ENCODE data around the gene IHH. TPM values are rescaled to one million over a fixed set of nuclear protein-coding genes. Genes with fewer than 3 reads are reported as not detected.
A peak's percentile ranks its signal among the peaks of the same experiment; 100 is the strongest.

The IHH gene
- total and polyA plus RNA-seq, 2 donors (not counting 1 experiment from before 2014, with no cell fraction given) = 0.15 to 0.22 TPM

- TF ChIP-seq, protein P1, sequence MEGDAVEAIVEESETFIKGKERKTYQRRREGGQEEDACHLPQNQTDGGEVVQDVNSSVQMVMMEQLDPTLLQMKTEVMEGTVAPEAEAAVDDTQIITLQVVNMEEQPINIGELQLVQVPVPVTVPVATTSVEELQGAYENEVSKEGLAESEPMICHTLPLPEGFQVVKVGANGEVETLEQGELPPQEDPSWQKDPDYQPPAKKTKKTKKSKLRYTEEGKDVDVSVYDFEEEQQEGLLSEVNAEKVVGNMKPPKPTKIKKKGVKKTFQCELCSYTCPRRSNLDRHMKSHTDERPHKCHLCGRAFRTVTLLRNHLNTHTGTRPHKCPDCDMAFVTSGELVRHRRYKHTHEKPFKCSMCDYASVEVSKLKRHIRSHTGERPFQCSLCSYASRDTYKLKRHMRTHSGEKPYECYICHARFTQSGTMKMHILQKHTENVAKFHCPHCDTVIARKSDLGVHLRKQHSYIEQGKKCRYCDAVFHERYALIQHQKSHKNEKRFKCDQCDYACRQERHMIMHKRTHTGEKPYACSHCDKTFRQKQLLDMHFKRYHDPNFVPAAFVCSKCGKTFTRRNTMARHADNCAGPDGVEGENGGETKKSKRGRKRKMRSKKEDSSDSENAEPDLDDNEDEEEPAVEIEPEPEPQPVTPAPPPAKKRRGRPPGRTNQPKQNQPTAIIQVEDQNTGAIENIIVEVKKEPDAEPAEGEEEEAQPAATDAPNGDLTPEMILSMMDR (IDR thresholded peaks at IDR 0.05) = no peak
- TF ChIP-seq EZH2 (IDR thresholded peaks at IDR 0.05; ENCODE audit: borderline replicate concordance, insufficient read depth, low read depth, low read length, poor library complexity, severe bottlenecking) = no peak
- no peaks in the 10 kb centered on the region for H3K36me3 ChIP-seq (replicated peaks in 1 of 2; ENCODE audit: control extremely low read depth in 1 of 2, control insufficient read depth in 1 of 2, extremely low read depth in 1 of 2, insufficient read depth in 2 of 2, low read length in 1 of 2)
- no peak overlapping the region for H3K4me3 Mint-ChIP-seq
- no peaks in the 10 kb centered on the region for H4K20me1 ChIP-seq (ENCODE audit: control insufficient read depth, insufficient read depth, low read length, poor library complexity, severe bottlenecking)
- H3K27ac Mint-ChIP-seq = peak overlapping the region; percentile 37
- ATAC-seq (ENCODE audit: low read depth) = no peak
- CTCF ChIA-PET = interaction anchor here (0.8 to 1.7 kb wide), 2 partner anchors 10 to 36 kb away, joined by 3 read pairs; no protein-coding TSS in a partner anchor
- H2AFZ ChIP-seq (ENCODE audit: insufficient read depth, low read depth, low read length, poor library complexity, severe bottlenecking) = no peak overlapping the region
- intact Hi-C loops (cut with micrococcal nuclease) = no loop called here
- H3K4me2 ChIP-seq (replicated peaks; ENCODE audit: low read depth, low read length, poor library complexity, severe bottlenecking) = no peak overlapping the region
- H3K9ac ChIP-seq (ENCODE audit: low read length) = no peak overlapping the region
- 94% methylated on average over 8 of the region's 11 CpGs for WGBS (ENCODE audit: insufficient coverage)
- no peaks in the 10 kb centered on the region for H3K9me3 ChIP-seq (ENCODE audit: control extremely low read depth in 1 of 3, control insufficient read depth in 2 of 3, insufficient read depth in 1 of 3, low read length in 2 of 3)
- no peak overlapping the region for H3K4me3 ChIP-seq (ENCODE audit: control extremely low read depth in 1 of 5, extremely low read depth in 1 of 5, insufficient read depth in 1 of 5, low read depth in 2 of 5, low read length in 4 of 5)
- DNase-seq = no peak
- H3K4me1 ChIP-seq (ENCODE audit: control insufficient read depth in 2 of 2, insufficient read depth in 2 of 2, low read length in 2 of 2) = no peaks in the 10 kb centered on the region
- POLR2A ChIA-PET = no interaction called here
- peaks cover 0 to 11% (median 1%) of the 10 kb centered on the region in 4 experiments for H3K27me3 ChIP-seq (replicated peaks in 1 of 4; ENCODE audit: control extremely low read depth in 1 of 4, control insufficient read depth in 3 of 4, insufficient read depth in 4 of 4, low read length in 3 of 4)
- no peaks in the 10 kb centered on the region for H3K9me3 Mint-ChIP-seq (ENCODE audit: insufficient read depth)
- H3K27ac ChIP-seq (ENCODE audit: low read length in 2 of 2) = no peak overlapping the region
- no peaks in the 10 kb centered on the region for H3K79me2 ChIP-seq (ENCODE audit: control insufficient read depth, insufficient read depth, low read length)
- peaks cover 40% of the 10 kb centered on the region for H3K27me3 Mint-ChIP-seq
- no peaks in the 10 kb centered on the region for H3K4me1 Mint-ChIP-seq
Observed at GRCh38 chr2:219016721-219017120, 44.0 kb downstream of the IHH start.

DNA sequence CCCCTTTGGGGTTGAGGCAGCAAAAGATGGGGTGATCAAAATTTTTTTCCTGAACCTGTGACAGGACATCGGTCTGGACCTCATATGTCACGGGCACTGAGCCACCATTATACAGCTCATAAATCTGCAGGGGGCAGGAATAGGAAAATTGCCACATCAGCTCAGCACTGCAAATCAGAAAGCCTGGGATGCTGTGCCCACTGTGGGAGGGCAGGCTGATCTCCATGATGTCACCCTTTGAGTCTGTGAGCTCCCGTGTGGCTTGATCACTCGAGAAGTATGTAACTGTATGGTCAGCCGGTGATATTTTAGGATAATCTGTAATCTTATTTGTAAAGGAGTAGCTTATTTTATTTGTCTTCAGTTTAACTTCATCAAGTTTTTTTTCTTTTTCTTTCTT, 49.8 kb downstream of the IHH start:
- WGBS (ENCODE audit: insufficient coverage) = 94% methylated on average over 3 of the region's 5 CpGs
- ChIA-PET CTCF (interaction anchor here (0.6 to 2.0 kb wide), 7 partner anchors 31 to 415 kb away, joined by 3 to 6 read pairs (median 3); no protein-coding TSS in a partner anchor), POLR2A (no interaction called here)
- TF ChIP-seq EZH2 (IDR thresholded peaks at IDR 0.05; ENCODE audit: borderline replicate concordance, insufficient read depth, low read depth, low read length, poor library complexity, severe bottlenecking) = no peak
- TF ChIP-seq, protein P1 (IDR thresholded peaks at IDR 0.05) = no peak
- Histone ChIP-seq H3K27ac (ENCODE audit: low read length in 2 of 2) (no peak overlapping the region), H3K9ac (ENCODE audit: low read length) (no peak overlapping the region), H4K20me1 (ENCODE audit: control insufficient read depth, insufficient read depth, low read length, poor library complexity, severe bottlenecking) (no peaks in the 10 kb centered on the region), H3K4me1 (ENCODE audit: control insufficient read depth in 2 of 2, insufficient read depth in 2 of 2, low read length in 2 of 2) (no peaks in the 10 kb centered on the region), H3K79me2 (ENCODE audit: control insufficient read depth, insufficient read depth, low read length) (no peaks in the 10 kb centered on the region), H3K4me2 (replicated peaks; ENCODE audit: low read depth, low read length, poor library complexity, severe bottlenecking) (no peak overlapping the region), H3K9me3 (ENCODE audit: control extremely low read depth in 1 of 3, control insufficient read depth in 2 of 3, insufficient read depth in 1 of 3, low read length in 2 of 3) (peaks cover 0 to 8% (median 0%) of the 10 kb centered on the region in 3 donors), H3K27me3 (replicated peaks in 1 of 4; ENCODE audit: control extremely low read depth in 1 of 4, control insufficient read depth in 3 of 4, insufficient read depth in 4 of 4, low read length in 3 of 4) (peaks cover 0 to 29% (median 0%) of the 10 kb centered on the region in 4 experiments), H2AFZ (ENCODE audit: insufficient read depth, low read depth, low read length, poor library complexity, severe bottlenecking) (no peak overlapping the region), H3K4me3 (ENCODE audit: control extremely low read depth in 1 of 5, extremely low read depth in 1 of 5, insufficient read depth in 1 of 5, low read depth in 2 of 5, low read length in 4 of 5) (no peak overlapping the region), H3K36me3 (replicated peaks in 1 of 2; ENCODE audit: control extremely low read depth in 1 of 2, control insufficient read depth in 1 of 2, extremely low read depth in 1 of 2, insufficient read depth in 2 of 2, low read length in 1 of 2) (no peaks in the 10 kb centered on the region)
- Mint-ChIP-seq H3K4me3 (no peak overlapping the region), H3K9me3 (ENCODE audit: insufficient read depth) (no peaks in the 10 kb centered on the region), H3K27me3 (peaks cover 42% of the 10 kb centered on the region), H3K27ac (no peak overlapping the region), H3K4me1 (no peaks in the 10 kb centered on the region)
- DNase-seq (no peak), ATAC-seq (ENCODE audit: low read depth) (no peak)
- intact Hi-C loops (cut with micrococcal nuclease) = no loop called here

Measured in B cell (primary cell).